H9 (cell line): ENCODE measurements around the gene LRRC45. TPM values are rescaled to one million over a fixed set of nuclear protein-coding genes. Genes with fewer than 3 reads are reported as not detected.

Source experiments
- DNase-seq: peaks from one replicate; pipeline ENCODE4 v3.0.0-alpha.2; 2017
- H2AFZ ChIP-seq: one replicate; pipeline ENCODE4 v1.6.1; 2013; ENCODE audit warnings: mild to moderate bottlenecking, low read length, control low read depth, moderate library complexity
- H2AK5ac ChIP-seq: 2 replicates; pipeline ENCODE4 v1.6.1; 2013; ENCODE audit warnings: low read length, control low read depth, mixed read lengths; ENCODE audit not compliant: insufficient read length
- H2BK120ac ChIP-seq: one replicate; pipeline ENCODE4 v1.6.1; 2013; ENCODE audit warnings: low read depth, mild to moderate bottlenecking, low read length, control low read depth, inconsistent platforms; ENCODE audit not compliant: poor library complexity, severe bottlenecking
- H2BK12ac ChIP-seq: 2 replicates; pipeline ENCODE4 v1.6.1; 2013; ENCODE audit warnings: low read length, control low read depth, mixed read lengths, low read depth; ENCODE audit not compliant: insufficient read length
- H2BK15ac ChIP-seq: 2 replicates; pipeline ENCODE4 v1.6.1; 2013; ENCODE audit warnings: low read depth, low read length, control low read depth
- H2BK20ac ChIP-seq: one replicate; pipeline ENCODE4 v1.6.1; 2013; ENCODE audit warnings: low read depth, mild to moderate bottlenecking, low read length, control low read depth, inconsistent platforms; ENCODE audit not compliant: poor library complexity, severe bottlenecking
- H2BK5ac ChIP-seq: 2 replicates; pipeline ENCODE4 v1.6.1; 2013; ENCODE audit warnings: low read length, control low read depth, mixed read lengths; ENCODE audit not compliant: insufficient read length
- H3K14ac ChIP-seq: 2 replicates; pipeline ENCODE4 v1.6.1; 2013; ENCODE audit warnings: low read length, control low read depth; ENCODE audit not compliant: insufficient read depth
- H3K18ac ChIP-seq: 2 replicates; pipeline ENCODE4 v1.6.1; 2013; ENCODE audit warnings: low read depth, mild to moderate bottlenecking, mixed read lengths, low read length, control low read depth; ENCODE audit not compliant: insufficient read length
- H3K23ac ChIP-seq: 2 replicates; pipeline ENCODE4 v1.6.1; 2013; ENCODE audit warnings: low read length, control low read depth, mixed read lengths, low read depth; ENCODE audit not compliant: insufficient read length
- H3K23me2 ChIP-seq: 2 replicates; pipeline ENCODE4 v1.6.1; 2013; ENCODE audit warnings: low read depth, mild to moderate bottlenecking, mixed read lengths, low read length, control low read depth; ENCODE audit not compliant: insufficient read length, poor library complexity, severe bottlenecking
- H3K27ac ChIP-seq: 2 replicates; pipeline ENCODE4 v1.5.1; 2013; ENCODE audit warnings: low read length, control low read depth, mixed read lengths, low read depth; ENCODE audit not compliant: insufficient read length
- H3K27me3 ChIP-seq: 2 replicates; pipeline ENCODE4 v1.6.1; 2013; ENCODE audit warnings: low read length, control low read depth, inconsistent platforms; ENCODE audit not compliant: insufficient read depth
- H3K4ac ChIP-seq: 2 replicates; pipeline ENCODE4 v1.6.1; 2013; ENCODE audit warnings: low read depth, mild to moderate bottlenecking, control low read depth, inconsistent platforms, low read length, moderate library complexity
- H3K4me1 ChIP-seq: 2 replicates; pipeline ENCODE4 v1.6.1; 2013; ENCODE audit warnings: low read length, control low read depth, inconsistent platforms; ENCODE audit not compliant: insufficient read depth
- H3K4me2 ChIP-seq: 2 replicates; pipeline ENCODE4 v1.6.1; 2013; ENCODE audit warnings: low read length, control low read depth, mixed read lengths; ENCODE audit not compliant: insufficient read length, insufficient read depth
- H3K56ac ChIP-seq: 2 replicates; pipeline ENCODE4 v1.6.1; 2013; ENCODE audit warnings: low read depth, mild to moderate bottlenecking, mixed read lengths, low read length, control low read depth; ENCODE audit not compliant: insufficient read length
- H3K79me1 ChIP-seq: 2 replicates; pipeline ENCODE4 v1.6.1; 2013; ENCODE audit warnings: low read depth, mild to moderate bottlenecking, moderate library complexity, low read length, control low read depth, inconsistent platforms; ENCODE audit not compliant: insufficient read depth, poor library complexity, severe bottlenecking
- H3K79me2 ChIP-seq: 2 replicates; pipeline ENCODE4 v1.6.1; 2013; ENCODE audit warnings: low read length, control low read depth, inconsistent platforms; ENCODE audit not compliant: insufficient read depth
- H3K9ac ChIP-seq: 2 replicates; pipeline ENCODE4 v1.6.1; 2013; ENCODE audit warnings: low read length, control low read depth, mixed read lengths; ENCODE audit not compliant: insufficient read length; ENCODE audit errors: extremely low read depth
- H3K9me3 ChIP-seq: one replicate; pipeline ENCODE4 v1.6.1; 2013; ENCODE audit warnings: low read depth, low read length, inconsistent platforms; ENCODE audit not compliant: control insufficient read depth
- H3T11ph ChIP-seq: one replicate; pipeline ENCODE4 v1.6.1; 2013; ENCODE audit warnings: mild to moderate bottlenecking, low read length, control low read depth, inconsistent platforms
- H4K20me1 ChIP-seq: one replicate; pipeline ENCODE4 v1.6.1; 2013; ENCODE audit not compliant: control insufficient read depth, insufficient read length, insufficient read depth
- H4K5ac ChIP-seq: 2 replicates; pipeline ENCODE4 v1.6.1; 2013; ENCODE audit warnings: low read depth, mild to moderate bottlenecking, mixed read lengths, low read length, control low read depth; ENCODE audit not compliant: insufficient read length
- H4K8ac ChIP-seq: replicated peaks from 2 replicates; pipeline ENCODE4 v1.6.1; 2013; ENCODE audit warnings: low read length, control low read depth, mixed read lengths, low read depth; ENCODE audit not compliant: insufficient read length
- H4K91ac ChIP-seq: 2 replicates; pipeline ENCODE4 v1.6.1; 2013; ENCODE audit warnings: low read depth, mild to moderate bottlenecking, moderate library complexity, mixed read lengths, low read length, control low read depth; ENCODE audit not compliant: insufficient read length
- H3K27ac Mint-ChIP-seq, 3 experiments: 2 replicates in 2 of 3; 3 replicates in 1 of 3; pipeline ENCODE4 v1.8.0; 2020 to 2021; ENCODE audit warnings: mixed read lengths in 3 of 3, mild to moderate bottlenecking in 1 of 3, moderate library complexity in 1 of 3
- H3K27me3 Mint-ChIP-seq: 2 replicates; pipeline ENCODE4 v1.8.0; 2021; ENCODE audit warnings: low read depth, mild to moderate bottlenecking, moderate library complexity, mixed read lengths
- H3K36me3 Mint-ChIP-seq, 3 experiments: 2 replicates in 2 of 3; 3 replicates in 1 of 3; pipeline ENCODE4 v1.8.0; 2020 to 2021; ENCODE audit warnings: low read depth in 3 of 3, mixed read lengths in 3 of 3; ENCODE audit not compliant: insufficient read depth in 1 of 3
- H3K4me1 Mint-ChIP-seq, 2 experiments: 2 replicates each; pipeline ENCODE4 v1.8.0; 2020; ENCODE audit warnings: mixed read lengths in 2 of 2
- H3K4me3 Mint-ChIP-seq, 2 experiments: 2 replicates in 1 of 2; 3 replicates in 1 of 2; pipeline ENCODE4 v1.8.0; 2020 to 2021; ENCODE audit warnings: mild to moderate bottlenecking in 2 of 2, mixed read lengths in 2 of 2, moderate library complexity in 1 of 2
- H3K9me3 Mint-ChIP-seq, 2 experiments: 2 replicates in 1 of 2; 3 replicates in 1 of 2; pipeline ENCODE4 v1.8.0; 2020; ENCODE audit warnings: mild to moderate bottlenecking in 2 of 2, mixed read lengths in 2 of 2, moderate library complexity in 1 of 2
- CTCF ChIP-seq: fragments of 200-600 bp; sonication (generic); conservative IDR thresholded peaks from 3 replicates; pipeline ENCODE4 v1.8.0; 2021; ENCODE audit warnings: antibody characterized with exemption, mild to moderate bottlenecking
- WGBS: extraction: QIAGEN DNeasy Blood & Tissue Kit; methylation state at CpG from one replicate; pipeline ENCODE4 v1.1.7; 2013; ENCODE audit warnings: missing lambda C conversion rate, low lambda C conversion rate, mixed read lengths; ENCODE audit not compliant: insufficient read length; ENCODE audit errors: extremely low coverage; 5-methylcytosine and 5-hydroxymethylcytosine counted together
- total RNA-seq: library from RNA; stranded (reverse); gene quantifications from 2 replicates; pipeline ENCODE4 v1.2.1, GENCODE V29; 2021

LRRC45 gene
- total RNA-seq, 1 experiment from 2014 or later, result 28.7 TPM

GRCh38 chr17:82065638-82066303 is 42.7 kb downstream of the LRRC45 start, which contains the start of gene DUS1L:
TSS of gene DUS1L (minus strand) at chr17:82065804. CDS start at chr17:82065059, 745 bp downstream.
- peak within 1 kb of the TSS; percentile 9; the same call in 1 of the 2 replicates for H3K14ac ChIP-seq
- H4K20me1 ChIP-seq, result no peaks in the 10 kb centered on the region
- H2BK5ac ChIP-seq, result no peak within 1 kb of the TSS
- H4K5ac ChIP-seq, result no peak within 1 kb of the TSS
- no peaks in the 10 kb centered on the region for H3K9me3 ChIP-seq
- H3T11ph ChIP-seq, result no peak within 1 kb of the TSS
- WGBS, result no CpG with 5 or more reads among the region's 88 CpGs
- peaks cover 15% of the 10 kb centered on the region for H3K27me3 Mint-ChIP-seq
- H3K79me1 ChIP-seq, result no peaks in the 10 kb centered on the region
- no peak within 1 kb of the TSS for H2AFZ ChIP-seq
- H3K4ac ChIP-seq, result no peak within 1 kb of the TSS
- no peak for TF ChIP-seq CTCF
- H3K27me3 ChIP-seq, result no peaks in the 10 kb centered on the region
- no peak within 1 kb of the TSS for H2BK20ac ChIP-seq
- H3K9ac ChIP-seq, result peak within 1 kb of the TSS; percentile 47
- H3K4me2 ChIP-seq, result peak within 1 kb of the TSS; percentile 75
- H2BK120ac ChIP-seq, result no peak within 1 kb of the TSS
- H3K9me3 Mint-ChIP-seq, result no peaks in the 10 kb centered on the region; a peak in 1 of 5 replicates
- no peak within 1 kb of the TSS for H3K27ac ChIP-seq
- H2BK15ac ChIP-seq, result no peak within 1 kb of the TSS
- peak within 1 kb of the TSS; percentile 73 to 83 for H3K4me3 Mint-ChIP-seq
- H3K18ac ChIP-seq, result no peak within 1 kb of the TSS
- H3K23ac ChIP-seq, result no peak within 1 kb of the TSS
- H2BK12ac ChIP-seq, result no peak within 1 kb of the TSS
- H4K91ac ChIP-seq, result no peak within 1 kb of the TSS
- H3K4me1 ChIP-seq, result no peaks in the 10 kb centered on the region
- H3K23me2 ChIP-seq, result peaks cover 15% of the 10 kb centered on the region
- no peak within 1 kb of the TSS for H2AK5ac ChIP-seq
- H4K8ac ChIP-seq, result no peak within 1 kb of the TSS
- no peak for DNase-seq
- peaks cover 4 to 5% of the 10 kb centered on the region in 2 experiments for H3K4me1 Mint-ChIP-seq
- no peak within 1 kb of the TSS for H3K56ac ChIP-seq
- H3K27ac Mint-ChIP-seq, result 0 out of 7 replicates have a peak within 1 kb of the TSS, but pooled peaks of 1 of the 3 experiments have one; percentile 77
- peaks cover 2 to 10% (median 6%) of the 10 kb centered on the region in 3 experiments; a peak in 5 of 7 replicates for H3K36me3 Mint-ChIP-seq
- H3K79me2 ChIP-seq, result no peaks in the 10 kb centered on the region
